ENCODE results near the gene CRYZ.
A peak's percentile ranks its signal among the peaks of the same experiment; 100 is the strongest.

CRYZ gene

GRCh38 chr1:74729741-74730478 is 2.9 kb downstream of the CRYZ start:
- no peak for FAIRE-seq

GRCh38 chr1:74728736-74729135 is 4.1 kb downstream of the CRYZ start:
- FAIRE-seq: no peak

GRCh38 chr1:74726063-74726462 is 6.8 kb downstream of the CRYZ start:
- FAIRE-seq: no peak

GRCh38 chr1:74717626-74718025 is 15.2 kb downstream of the CRYZ start:
- FAIRE-seq: no peak

GRCh38 chr1:74716822-74717221 is 16.0 kb downstream of the CRYZ start:
- no peak for FAIRE-seq

GRCh38 chr1:74715806-74716205 is 17.0 kb downstream of the CRYZ start:
- no peak for FAIRE-seq

GRCh38 chr1:74715236-74715502 is 17.7 kb downstream of the CRYZ start:
- FAIRE-seq: no peak

- no peak for FAIRE-seq
Observed at GRCh38 chr1:74714429-74715235, 18.2 kb downstream of the CRYZ start.

- FAIRE-seq: no peak
Observed at GRCh38 chr1:74713849-74714248, 19.0 kb downstream of the CRYZ start.

- no peak for FAIRE-seq
Observed at GRCh38 chr1:74712881-74713280, 20.0 kb downstream of the CRYZ start.

- no peak for FAIRE-seq
Observed at GRCh38 chr1:74703386-74704182, 29.3 kb downstream of the CRYZ start.

GRCh38 chr1:74699331-74699730 is 33.5 kb downstream of the CRYZ start:
- FAIRE-seq: no peak

- FAIRE-seq: no peak
Observed at GRCh38 chr1:74697832-74698231, 35.0 kb downstream of the CRYZ start.

GRCh38 chr1:74693473-74693872 is 39.4 kb downstream of the CRYZ start:
- FAIRE-seq: no peak

GRCh38 chr1:74690909-74691308 is 41.9 kb downstream of the CRYZ start:
- no peak for FAIRE-seq

GRCh38 chr1:74690364-74690696 is 42.5 kb downstream of the CRYZ start:
- no peak for FAIRE-seq

GRCh38 chr1:74689621-74690363 is 43.1 kb downstream of the CRYZ start:
- FAIRE-seq: peak; percentile 50

GRCh38 chr1:74686928-74687327 is 45.9 kb downstream of the CRYZ start:
- FAIRE-seq: no peak

- FAIRE-seq: no peak
Observed at GRCh38 chr1:74684301-74684700, 48.5 kb downstream of the CRYZ start.

GRCh38 chr1:74683656-74684055 is 49.2 kb downstream of the CRYZ start:
- no peak for FAIRE-seq

GRCh38 chr1:74681851-74682250 is 51.0 kb downstream of the CRYZ start:
- FAIRE-seq: no peak

GRCh38 chr1:74681449-74681848 is 51.4 kb downstream of the CRYZ start:
- FAIRE-seq: no peak

GRCh38 chr1:74681001-74681400 is 51.8 kb downstream of the CRYZ start:
- no peak for FAIRE-seq
